B cell (primary cell): Measurements from ENCODE around the gene FRMD8. TPM values are rescaled to one million over a fixed set of nuclear protein-coding genes. Genes with fewer than 3 reads are reported as not detected.
A peak's percentile ranks its signal among the peaks of the same experiment; 100 is the strongest.

Experiments
- ATAC-seq: fragments of 200-7000 bp; cut with Tn5 transposase; one replicate; pipeline ENCODE4 v1.10.0; 2021; ENCODE audit warnings: low read depth, mild to moderate bottlenecking, moderate number of reproducible peaks, moderate library complexity
- CTCF ChIA-PET: fragments of 350-600 bp; sonication (Branson Sonifier 250); formaldehyde crosslinking; loops from one replicate; lab custom pipeline; 2021; ENCODE audit warnings: antibody characterized with exemption, inconsistent platforms; lab: Charles Lee
- POLR2A ChIA-PET: fragments of 350-600 bp; sonication (Branson Sonifier 250); formaldehyde crosslinking; loops from one replicate; lab custom pipeline; 2021; ENCODE audit warnings: antibody characterized with exemption; lab: Charles Lee
- DNase-seq: peaks from one replicate; pipeline ENCODE4 v3.0.0; 2013
- H2AFZ ChIP-seq: 2 replicates; pipeline ENCODE4 v1.6.1; 2012; ENCODE audit warnings: mild to moderate bottlenecking, low read depth, low read length; ENCODE audit not compliant: insufficient read depth, poor library complexity, severe bottlenecking
- H3K27ac ChIP-seq, 2 donors: 1 replicate in 1 of 2; 2 replicates in 1 of 2; pipeline ENCODE4 v1.5.1; 2012 to 2013; ENCODE audit warnings: low read length in 2 of 2, mild to moderate bottlenecking in 2 of 2, moderate library complexity in 1 of 2
- H3K27me3 ChIP-seq, 4 experiments: fragments of 200-600 bp in 1 of 4; sonication (generic) in 1 of 4; replicated peaks in 1 of 4; 1 replicate in 2 of 4; 2 replicates in 2 of 4; pipeline versions ENCODE4 v1.6.1 to v1.7.0; 2013 to 2016; ENCODE audit warnings: low read length in 3 of 4, mild to moderate bottlenecking in 2 of 4, mixed read lengths in 1 of 4, moderate library complexity in 1 of 4; ENCODE audit not compliant: insufficient read depth in 4 of 4, control insufficient read depth in 3 of 4; ENCODE audit errors: control extremely low read depth in 1 of 4
- H3K36me3 ChIP-seq, 2 experiments: replicated peaks in 1 of 2; 1 replicate in 1 of 2; 2 replicates in 1 of 2; pipeline versions ENCODE4 v1.6.1 to v1.7.1; 2013; ENCODE audit warnings: low read length in 1 of 2; ENCODE audit not compliant: insufficient read depth in 2 of 2, control insufficient read depth in 1 of 2; ENCODE audit errors: control extremely low read depth in 1 of 2, extremely low read depth in 1 of 2
- H3K4me1 ChIP-seq, 2 donors: fragments of 200-600 bp in 1 of 2; sonication (generic) in 1 of 2; 1 replicate in 1 of 2; 2 replicates in 1 of 2; pipeline versions ENCODE4 v1.5.1 to v1.6.1; 2013 to 2017; ENCODE audit warnings: low read length in 2 of 2; ENCODE audit not compliant: control insufficient read depth in 2 of 2, insufficient read depth in 2 of 2
- H3K4me2 ChIP-seq: replicated peaks from 2 replicates; pipeline ENCODE3; 2012; ENCODE audit warnings: mild to moderate bottlenecking, low read depth, low read length; ENCODE audit not compliant: poor library complexity, severe bottlenecking
- H3K4me3 ChIP-seq, 5 experiments: fragments of 200-600 bp in 1 of 5; sonication (generic) in 1 of 5; 1 replicate in 3 of 5; 2 replicates in 2 of 5; pipeline versions ENCODE4 v1.5.1 to v1.7.0; 2011 to 2016; ENCODE audit warnings: low read length in 4 of 5, mild to moderate bottlenecking in 4 of 5, low read depth in 2 of 5, control low read depth in 1 of 5, moderate library complexity in 1 of 5; ENCODE audit not compliant: insufficient read depth in 1 of 5; ENCODE audit errors: control extremely low read depth in 1 of 5, extremely low read depth in 1 of 5
- H3K79me2 ChIP-seq: fragments of 200-600 bp; sonication (generic); one replicate; pipeline ENCODE4 v1.6.0; 2016; ENCODE audit warnings: low read length; ENCODE audit not compliant: control insufficient read depth, insufficient read depth
- H3K9ac ChIP-seq: fragments of 200-600 bp; sonication (generic); 2 replicates; pipeline ENCODE4 v1.6.1; 2017; ENCODE audit warnings: mild to moderate bottlenecking, low read length, moderate library complexity
- H3K9me3 ChIP-seq, 3 donors: one replicate each; pipeline versions ENCODE4 v1.6.1 to v1.7.1; 2013; ENCODE audit warnings: low read length in 2 of 3; ENCODE audit not compliant: control insufficient read depth in 2 of 3, insufficient read depth in 1 of 3; ENCODE audit errors: control extremely low read depth in 1 of 3
- H4K20me1 ChIP-seq: 2 replicates; pipeline ENCODE4 v1.6.0; 2012; ENCODE audit warnings: mild to moderate bottlenecking, low read length; ENCODE audit not compliant: insufficient read depth, control insufficient read depth, poor library complexity, severe bottlenecking
- H3K27ac Mint-ChIP-seq: one replicate; pipeline ENCODE4 v1.8.0; 2021; ENCODE audit warnings: mixed read lengths
- H3K27me3 Mint-ChIP-seq: one replicate; pipeline ENCODE4 v1.8.0; 2021; ENCODE audit warnings: mixed read lengths
- H3K4me1 Mint-ChIP-seq: one replicate; pipeline ENCODE4 v1.8.0; 2021; ENCODE audit warnings: mixed read lengths
- H3K4me3 Mint-ChIP-seq: one replicate; pipeline ENCODE4 v1.8.0; 2021; ENCODE audit warnings: mixed read lengths
- H3K9me3 Mint-ChIP-seq: one replicate; pipeline ENCODE4 v1.8.0; 2022; ENCODE audit warnings: mixed read lengths; ENCODE audit not compliant: insufficient read depth
- CTCF ChIP-seq: fragments of 200-600 bp; IDR thresholded peaks from one replicate; pipeline ENCODE4 v1.8.0; 2022; ENCODE audit warnings: antibody characterized with exemption, mild to moderate bottlenecking
- EZH2 ChIP-seq: IDR thresholded peaks from 2 replicates; pipeline ENCODE4 v1.6.1; 2012; ENCODE audit warnings: borderline replicate concordance, low read depth, mild to moderate bottlenecking, moderate library complexity, low read length; ENCODE audit not compliant: insufficient read depth, poor library complexity, severe bottlenecking
- WGBS: methylation state at CpG from one replicate; pipeline ENCODE4 v1.1.5; 2013; ENCODE audit warnings: missing lambda C conversion rate; ENCODE audit not compliant: insufficient coverage; 5-methylcytosine and 5-hydroxymethylcytosine counted together
- intact Hi-C: fragments of 100-400 bp; cut with micrococcal nuclease; formaldehyde crosslinking; loops from one replicate; pipeline ENCODE4 v1.10.0; 2022
- polyA plus RNA-seq: library from polyadenylated mRNA; depleted of rRNA; stranded (reverse); fragments of >200 nt; gene quantifications from 2 replicates; pipeline ENCODE4 v1.2.3, GENCODE V29; 2012
- total RNA-seq, 2 donors: library from RNA; stranded (reverse); fragments of 120-200 nt in 1 of 2; gene quantifications; 1 replicate in 1 of 2; 2 replicates in 1 of 2; pipeline versions ENCODE4 v1.2.3 to v1.2.4, GENCODE V29; 2013 to 2022

Gene FRMD8
- total and polyA plus RNA-seq, 2 donors (not counting 1 experiment from before 2014, with no cell fraction given): 44.3 to 73.6 TPM

DNA sequence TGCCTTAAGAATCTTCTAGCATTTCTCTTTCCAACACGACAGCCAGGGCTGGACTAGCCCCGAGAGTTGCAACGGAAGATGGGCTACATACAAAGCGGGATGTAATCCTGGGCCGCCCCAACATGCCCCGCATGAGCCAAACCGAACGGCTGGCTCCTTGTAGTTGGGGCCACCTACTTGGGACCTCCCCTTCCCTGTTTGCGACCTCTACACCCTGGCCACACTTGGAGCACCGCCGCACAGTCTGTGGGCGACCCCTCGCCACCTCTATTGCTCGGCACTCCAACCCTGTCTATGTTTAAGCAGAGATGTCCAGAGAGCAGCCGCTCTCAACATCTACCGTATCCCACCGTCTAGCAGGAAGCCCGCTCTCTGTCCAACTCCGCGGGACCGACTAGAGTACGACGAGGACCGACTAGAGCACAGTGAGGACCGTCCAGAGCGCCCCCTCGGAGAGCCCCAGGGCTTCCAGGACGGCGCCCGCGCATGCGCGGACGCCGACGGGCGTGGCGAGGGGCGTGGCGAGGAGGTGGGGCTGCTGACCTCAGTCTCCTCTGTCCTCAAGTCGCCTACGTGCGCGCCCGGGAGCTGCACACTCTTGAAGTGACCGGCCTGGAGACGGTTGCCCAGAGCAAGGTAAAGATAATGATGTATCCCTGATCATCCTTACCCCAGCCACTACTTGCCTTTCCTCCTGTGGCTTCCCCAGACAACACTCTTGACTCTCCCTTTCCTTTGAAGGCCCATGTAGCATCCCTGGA, 68.4 kb downstream of the FRMD8 start:
- peak overlapping the region; percentile 70 for H3K27ac ChIP-seq
- WGBS: 1% methylated on average over 47 of the region's 47 CpGs
- CTCF ChIA-PET: no interaction called here

More for the DNA sequence above, 68.4 kb downstream of the FRMD8 start:
- POLR2A ChIA-PET: interaction anchor here (0.7 to 2.2 kb wide), 4 partner anchors 10 to 53 kb away, joined by 3 to 6 read pairs (median 4); no protein-coding TSS in a partner anchor
- peak; percentile 91 for DNase-seq
- H3K9me3 ChIP-seq: peaks cover 0 to 7% (median 0%) of the 10 kb centered on the region in 3 donors
- intact Hi-C loops: loop anchor here (1.0 kb wide), 3 partner anchors 14 to 42 kb away; no protein-coding TSS in a partner anchor
- H3K4me1 ChIP-seq: peaks cover 4 to 18% of the 10 kb centered on the region in 2 donors
- Mint-ChIP-seq H3K27ac (peak overlapping the region; percentile 92), H3K4me3 (peak overlapping the region; percentile 96), H3K9me3 (no peaks in the 10 kb centered on the region), H3K4me1 (peaks cover 32% of the 10 kb centered on the region), H3K27me3 (no peaks in the 10 kb centered on the region)
- H3K79me2 ChIP-seq: peaks cover 25% of the 10 kb centered on the region
- H2AFZ ChIP-seq: peak overlapping the region; percentile 94
- peak; percentile 97 for ATAC-seq
- H4K20me1 ChIP-seq: no peaks in the 10 kb centered on the region
- TF ChIP-seq EZH2 (no peak), CTCF (no peak)
- peak overlapping the region; percentile 63 to 80 (median 67) for H3K4me3 ChIP-seq
- no peaks in the 10 kb centered on the region for H3K27me3 ChIP-seq
- peak overlapping the region; percentile 81 for H3K9ac ChIP-seq
- H3K36me3 ChIP-seq: no peaks in the 10 kb centered on the region
- peak overlapping the region; percentile 86 for H3K4me2 ChIP-seq
